Sigmoid colon (tissue), 7 donors: ENCODE results near the gene NOS1AP. TPM values are rescaled to one million over a fixed set of nuclear protein-coding genes. Genes with fewer than 3 reads are reported as not detected.

Experiments used
- DNase-seq: peaks from one replicate; pipeline ENCODE4 v3.0.0-alpha.2; 2019
- H3K27ac ChIP-seq, 4 donors: fragments of 200-600 bp; sonication (generic); one replicate each; pipeline ENCODE4 v1.5.1; 2016 to 2019; ENCODE audit warnings: mild to moderate bottlenecking in 1 of 4
- H3K27me3 ChIP-seq, 3 donors: fragments of 200-600 bp; sonication (generic); one replicate each; pipeline ENCODE4 v1.5.1; 2019; ENCODE audit warnings: mild to moderate bottlenecking in 1 of 3
- H3K36me3 ChIP-seq, 4 donors: fragments of 200-600 bp; sonication (generic); one replicate each; pipeline ENCODE4 v1.5.1; 2016 to 2019
- H3K4me1 ChIP-seq, 4 donors: fragments of 200-600 bp; sonication (generic); one replicate each; pipeline ENCODE4 v1.5.1; 2017 to 2019
- H3K4me3 ChIP-seq, 4 donors: fragments of 200-600 bp; sonication (generic); one replicate each; pipeline ENCODE4 v1.5.1; 2017 to 2019; ENCODE audit warnings: mild to moderate bottlenecking in 2 of 4, moderate library complexity in 1 of 4
- H3K9me3 ChIP-seq, 4 donors: fragments of 200-600 bp in 3 of 4; sonication (generic) in 3 of 4; one replicate each; pipeline versions ENCODE4 v1.5.1 to v1.6.1; 2013 to 2019
- CTCF ChIP-seq, 4 experiments: fragments of 450-650 bp in 3 of 4; fragments of 200-600 bp in 1 of 4; IDR thresholded peaks; one replicate each; pipeline ENCODE4 v1.5.1; 2016 to 2019; ENCODE audit warnings: antibody characterized with exemption in 4 of 4, mild to moderate bottlenecking in 3 of 4, moderate library complexity in 2 of 4
- EP300 ChIP-seq, 4 donors: sonication (generic); formaldehyde crosslinking; IDR thresholded peaks; one replicate each; pipeline ENCODE4 v1.6.1; 2017; ENCODE audit warnings: antibody characterized with exemption in 4 of 4
- POLR2A ChIP-seq, 2 donors: fragments of 450-650 bp; IDR thresholded peaks; one replicate each; pipeline ENCODE4 v1.6.1; 2016; ENCODE audit warnings: antibody characterized with exemption in 2 of 2, mild to moderate bottlenecking in 2 of 2, moderate library complexity in 2 of 2
- POLR2AphosphoS5 ChIP-seq, 4 donors: sonication (generic); formaldehyde crosslinking; IDR thresholded peaks; one replicate each; pipeline ENCODE4 v1.6.1; 2017; ENCODE audit warnings: antibody characterized with exemption in 4 of 4
- WGBS, 2 donors: extraction: QIAGEN DNeasy Blood & Tissue Kit; methylation state at CpG; one replicate each; pipeline ENCODE4 v1.1.7; 2013; 5-methylcytosine and 5-hydroxymethylcytosine counted together
- intact Hi-C: fragments of 100-400 bp; cut with DNase I; formaldehyde crosslinking; loops from one replicate; pipeline ENCODE4 v1.15.1; 2023
- polyA plus RNA-seq, 3 donors: library from polyadenylated mRNA; stranded (reverse); fragments of 200-250 nt; gene quantifications; one replicate each; pipeline ENCODE4 v1.2.3, GENCODE V29; 2013
- total RNA-seq, 4 donors: library from RNA; depleted of rRNA; stranded (reverse); fragments of >200 nt; gene quantifications; one replicate each; pipeline ENCODE4 v1.1.0, GENCODE V29; 2016
- donor health status: healthy with polysubstance abuse.
- donor health status: Bipolar disorder and iron deficiency.
- donor health status: healthy.

Gene NOS1AP
- total and polyA plus RNA-seq, 7 donors, result 1.2 to 11.9 (median 4.6) TPM

GRCh38 chr1:162083273-162083672 is 13.8 kb downstream of the NOS1AP start:
- Histone ChIP-seq H3K27ac (no peak overlapping the region), H3K27me3 (no peaks in the 10 kb centered on the region), H3K9me3 (peaks cover 0 to 2% (median 0%) of the 10 kb centered on the region in 4 donors), H3K4me1 (peaks cover 0 to 38% (median 18%) of the 10 kb centered on the region in 4 donors), H3K36me3 (no peaks in the 10 kb centered on the region), H3K4me3 (no peak overlapping the region)
- intact Hi-C loops, result no loop called here
- no peak for DNase-seq
- WGBS, 2 donors, result 97 to 99% methylated on average over 2 of the region's 2 CpGs
- no peak for TF ChIP-seq EP300 (IDR thresholded peaks at IDR 0.05)
- TF ChIP-seq POLR2AphosphoS5 (IDR thresholded peaks at IDR 0.05), result no peak
- no peak for TF ChIP-seq CTCF (IDR thresholded peaks at IDR 0.05)
- no peak for TF ChIP-seq POLR2A (IDR thresholded peaks at IDR 0.05)

DNA sequence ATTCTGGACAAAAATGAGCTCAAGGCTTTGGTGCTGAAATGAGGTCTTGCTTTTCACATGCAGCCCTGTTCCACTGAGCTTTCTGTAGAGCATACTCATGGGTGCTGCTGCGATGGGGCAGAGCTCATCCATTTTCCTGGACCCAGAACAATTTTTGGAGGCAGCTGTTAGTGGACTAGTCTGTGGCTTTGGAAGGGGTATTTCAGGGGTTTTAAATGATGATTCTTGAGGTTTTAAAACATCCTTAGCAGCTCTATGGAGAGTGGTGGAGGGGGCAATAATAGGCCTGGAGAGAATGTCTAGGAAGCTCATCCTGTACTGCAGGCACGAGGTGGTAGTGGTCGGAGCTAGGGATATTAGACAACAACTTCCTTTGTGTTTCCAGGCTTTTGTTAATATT is 16.5 kb downstream of the NOS1AP start:
- no peak for DNase-seq
- H3K9me3 ChIP-seq, result peaks cover 0 to 2% (median 0%) of the 10 kb centered on the region in 4 donors
- H3K27ac ChIP-seq, result no peak overlapping the region
- no peaks in the 10 kb centered on the region for H3K36me3 ChIP-seq
- no peaks in the 10 kb centered on the region for H3K27me3 ChIP-seq
- 91 to 92% methylated on average over 3 of the region's 3 CpGs for WGBS, 2 donors
- H3K4me3 ChIP-seq, result no peak overlapping the region
- intact Hi-C loops, result no loop called here
- peaks cover 0 to 26% (median 5%) of the 10 kb centered on the region in 4 donors for H3K4me1 ChIP-seq
- TF ChIP-seq POLR2A (IDR thresholded peaks at IDR 0.05), result no peak

DNA sequence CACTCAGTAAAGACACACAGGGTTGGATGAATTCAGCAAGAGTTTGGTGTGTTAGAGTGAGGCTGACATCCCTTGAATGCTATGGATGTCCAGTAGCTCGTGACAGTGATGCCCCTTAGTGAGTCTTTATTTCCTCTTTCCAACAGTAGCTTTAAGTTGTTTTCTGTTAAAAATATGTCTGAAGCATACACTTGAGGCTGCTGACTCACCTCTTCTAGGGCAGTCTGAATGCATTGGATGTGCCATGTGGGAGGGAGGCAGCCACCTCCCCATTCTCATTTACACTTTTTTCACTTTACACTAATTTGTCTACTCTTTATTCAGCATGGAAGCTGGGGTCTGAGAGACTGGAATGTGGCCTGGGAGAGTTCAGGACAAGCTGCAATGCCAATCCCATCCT is 17.6 kb downstream of the NOS1AP start:
- H3K4me1 ChIP-seq, result peaks cover 0 to 30% (median 12%) of the 10 kb centered on the region in 4 donors
- DNase-seq, result no peak
- peaks cover 0 to 1% (median 0%) of the 10 kb centered on the region in 4 donors for H3K9me3 ChIP-seq
- no peaks in the 10 kb centered on the region for H3K27me3 ChIP-seq
- H3K4me3 ChIP-seq, result no peak overlapping the region
- intact Hi-C loops, result no loop called here
- no peaks in the 10 kb centered on the region for H3K36me3 ChIP-seq
- no peak overlapping the region for H3K27ac ChIP-seq
- TF ChIP-seq POLR2AphosphoS5 (IDR thresholded peaks at IDR 0.05) (no peak), CTCF (IDR thresholded peaks at IDR 0.05) (no peak), EP300 (IDR thresholded peaks at IDR 0.05) (no peak), POLR2A (IDR thresholded peaks at IDR 0.05) (no peak)
- WGBS, 2 donors, result 66 to 92% methylated on average over 1 of the region's 1 CpG

GRCh38 chr1:162087574-162087973 is 18.1 kb downstream of the NOS1AP start:
- Histone ChIP-seq H3K4me1 (peaks cover 0 to 35% (median 17%) of the 10 kb centered on the region in 4 donors), H3K36me3 (no peaks in the 10 kb centered on the region), H3K9me3 (no peaks in the 10 kb centered on the region), H3K27me3 (no peaks in the 10 kb centered on the region), H3K4me3 (no peak overlapping the region), H3K27ac (no peak overlapping the region)
- DNase-seq, result no peak
- TF ChIP-seq CTCF (IDR thresholded peaks at IDR 0.05), result no peak
- no peak for TF ChIP-seq POLR2AphosphoS5 (IDR thresholded peaks at IDR 0.05)
- no peak for TF ChIP-seq POLR2A (IDR thresholded peaks at IDR 0.05)
- TF ChIP-seq EP300 (IDR thresholded peaks at IDR 0.05), result no peak
- intact Hi-C loops, result no loop called here
- WGBS, 2 donors, result 93 to 97% methylated on average over 1 of the region's 1 CpG

DNA sequence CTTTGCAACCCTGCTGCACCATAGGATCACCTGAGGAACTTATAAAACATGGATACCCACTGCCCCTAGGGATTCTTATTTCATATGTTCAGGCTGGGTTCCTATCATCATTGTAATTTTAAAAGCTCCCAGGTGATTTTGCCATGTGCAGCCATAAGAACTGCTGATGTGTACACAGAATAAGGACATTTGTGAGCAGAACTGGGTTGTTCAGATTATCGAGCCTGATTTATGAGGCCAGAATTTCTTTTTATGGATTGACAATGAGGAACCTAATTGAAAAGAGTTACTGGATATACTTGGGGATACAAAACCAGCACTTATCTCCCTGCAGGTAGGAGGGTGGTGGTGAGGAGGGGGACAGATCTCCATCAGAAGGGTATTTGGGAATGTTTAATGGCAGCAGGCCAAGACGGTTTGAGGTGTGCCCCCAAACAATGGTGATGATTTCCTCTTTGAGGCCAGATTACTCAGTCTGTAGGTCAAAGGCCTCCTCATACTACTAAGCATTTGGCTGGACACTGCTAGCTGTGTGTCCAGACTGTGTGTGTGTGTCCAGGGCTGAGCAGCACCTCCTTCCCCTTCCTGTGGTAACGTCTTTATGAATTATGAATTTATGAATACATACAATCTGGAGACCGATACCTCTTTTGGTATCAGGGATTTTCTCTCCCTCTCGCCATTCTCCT is 18.9 kb downstream of the NOS1AP start:
- TF ChIP-seq POLR2AphosphoS5 (IDR thresholded peaks at IDR 0.05) (no peak), POLR2A (IDR thresholded peaks at IDR 0.05) (no peak), CTCF (IDR thresholded peaks at IDR 0.05) (no peak), EP300 (IDR thresholded peaks at IDR 0.05) (no peak)
- intact Hi-C loops, result no loop called here
- WGBS, 2 donors, result 52 to 70% methylated on average over 5 of the region's 5 CpGs
- Histone ChIP-seq H3K4me1 (peaks cover 0 to 43% (median 20%) of the 10 kb centered on the region in 4 donors), H3K9me3 (no peaks in the 10 kb centered on the region), H3K27me3 (no peaks in the 10 kb centered on the region), H3K36me3 (no peaks in the 10 kb centered on the region), H3K4me3 (no peak overlapping the region), H3K27ac (peak overlapping the region in 1 of 4 donors; percentile 30)
- DNase-seq, result no peak
